Motor neuron (in vitro differentiated cells): ENCODE data around the gene EPOP. TPM values are rescaled to one million over a fixed set of nuclear protein-coding genes. Genes with fewer than 3 reads are reported as not detected.

Experiments
- ATAC-seq, 8 experiments: fragments of 200-7000 bp; cut with Tn5 transposase; replicated peaks in 6 of 8; 2 replicates each; pipeline ENCODE4 v1.8.0; 2021; ENCODE audit warnings: mild to moderate bottlenecking in 8 of 8, moderate library complexity in 8 of 8
- H3K27ac ChIP-seq, 2 donors: fragments of 250-450 bp; sonication (Bioruptor Pico); 2 replicates each; pipeline ENCODE4 v1.9.0; 2021; ENCODE audit warnings: antibody characterized with exemption in 2 of 2, mild to moderate bottlenecking in 2 of 2, moderate library complexity in 1 of 2
- H3K4me1 ChIP-seq, 2 donors: fragments of 250-450 bp; sonication (Bioruptor Pico); replicated peaks in 1 of 2; 2 replicates each; pipeline ENCODE4 v1.6.1; 2021; ENCODE audit warnings: antibody characterized with exemption in 2 of 2, mild to moderate bottlenecking in 2 of 2, moderate library complexity in 1 of 2
- H3K4me3 ChIP-seq, 5 donors: fragments of 250-450 bp; sonication (Bioruptor Pico); 2 replicates each; pipeline ENCODE4 v1.9.0; 2021; ENCODE audit warnings: antibody characterized with exemption in 5 of 5, mild to moderate bottlenecking in 5 of 5, moderate library complexity in 4 of 5
- WGBS, 10 experiments: fragments of 450-650 bp; shearing (Covaris generic); methylation state at CpG; one replicate each; pipeline ENCODE4 v1.0.0; 2022; 5-methylcytosine and 5-hydroxymethylcytosine counted together
- in situ Hi-C, 9 experiments: fragments of 400-800 bp; cut with MboI; loops; one replicate each; pipeline ENCODE4 v1.15.0; 2021; ENCODE audit warnings: low sequenced_read_pairs in 9 of 9, low pct_unique_long_range_greater_than_20kb in 2 of 9; ENCODE audit not compliant: unreplicated experiment in 9 of 9
- total RNA-seq, 8 experiments: library from RNA; unstranded; fragments of 300-600 nt; gene quantifications; 2 replicates each; pipeline versions ENCODE4 v1.2.3 to v1.2.4, GENCODE V29; 2022

The EPOP gene
- total RNA-seq, 8 experiments from 2014 or later, result 0.60 to 8.8 (median 1.4) TPM

DNA sequence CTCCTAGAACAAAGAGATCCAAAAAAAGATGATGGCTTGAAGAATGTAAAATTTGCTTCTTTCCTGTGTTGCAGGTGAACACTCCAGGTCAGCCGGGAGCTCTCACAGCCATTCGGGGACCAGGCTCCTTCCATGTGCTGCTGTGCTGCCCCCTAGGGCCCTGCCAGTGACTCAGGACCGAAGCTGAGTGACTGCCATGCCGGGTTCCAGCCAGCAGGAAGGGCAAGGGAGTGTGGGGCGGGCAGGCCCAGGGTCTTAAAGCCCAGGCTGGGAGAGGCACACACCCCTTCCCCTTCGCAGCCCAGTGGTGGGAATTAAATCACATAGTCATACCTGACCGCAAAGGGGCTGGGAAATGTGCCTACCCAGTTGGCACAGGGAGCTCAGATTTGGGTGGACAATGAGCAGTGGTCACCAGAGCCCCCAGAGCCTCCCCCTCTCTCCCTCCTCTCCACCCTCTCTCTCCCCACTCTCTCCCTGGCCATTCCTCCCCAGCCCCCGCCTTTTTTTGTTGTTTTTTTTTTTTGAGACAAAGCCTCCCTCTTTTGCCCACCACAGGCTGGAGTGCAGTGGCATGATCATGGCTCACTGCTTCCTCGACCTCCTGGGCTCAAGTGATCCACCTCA lies 11.5 kb downstream of the EPOP start:
- Histone ChIP-seq H3K4me3 (no peak overlapping the region), H3K27ac (no peak overlapping the region), H3K4me1 (no peaks in the 10 kb centered on the region)
- ATAC-seq, result peak; percentile 65 to 97 (median 94)
- in situ Hi-C loops, result loop anchor here in 5 of 9 experiments (10.0 to 25.0 kb wide), 4 partner anchors 101 to 168 kb away; no protein-coding TSS in a partner anchor
- WGBS, 10 experiments, result 0 to 48% (median 4%) methylated on average over 1 to 6 of the region's 9 CpGs; no CpG with 5 or more reads in 2 of the 10 experiments

DNA sequence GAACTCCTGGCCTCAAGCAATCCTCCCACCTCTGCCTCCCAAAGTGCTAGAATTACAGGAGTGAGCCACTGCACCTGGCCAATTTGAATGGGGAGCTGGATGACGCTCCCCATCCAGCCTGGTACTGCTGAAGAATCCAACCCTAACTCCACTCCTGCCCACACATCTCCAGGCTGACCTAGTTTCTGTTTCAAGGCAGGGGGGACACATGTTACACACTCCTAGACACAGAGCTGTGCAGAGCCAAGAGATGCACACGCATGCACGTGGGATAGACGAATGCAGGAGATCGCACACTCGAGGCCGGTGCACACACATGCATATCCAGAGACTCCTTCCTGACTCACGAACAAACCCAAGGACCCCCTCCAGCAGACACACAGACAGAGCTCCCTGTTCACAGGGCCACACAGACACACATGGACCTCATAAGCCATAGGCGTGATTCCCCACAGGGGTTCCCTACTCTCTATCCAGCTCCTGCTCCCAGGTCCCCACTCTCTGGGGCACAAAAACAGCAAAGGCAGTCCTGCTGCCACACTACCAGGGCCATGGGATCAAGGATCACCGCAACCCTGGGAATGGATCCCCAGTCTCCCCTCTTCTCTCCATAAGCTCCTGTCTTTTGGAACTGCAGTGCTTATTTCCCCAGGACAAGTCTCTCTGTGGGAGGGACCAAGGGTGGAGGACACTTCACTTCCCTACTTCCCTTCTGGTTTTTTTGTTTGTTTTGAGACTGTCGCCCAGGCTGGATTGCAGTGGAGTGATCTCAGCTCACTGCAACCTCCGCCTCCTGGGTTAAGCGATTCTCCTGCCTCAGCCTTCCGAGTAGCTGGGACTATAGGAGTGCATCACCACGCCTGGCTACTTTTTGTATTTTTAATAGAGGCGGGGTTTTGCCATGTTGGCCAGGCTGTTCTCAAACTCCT lies 14.4 kb downstream of the EPOP start:
- ATAC-seq, result peak in 2 of 8 experiments; percentile 81 to 88
- 14 to 96% (median 83%) methylated on average over 1 to 9 of the region's 16 CpGs; no CpG with 5 or more reads in 3 of the 10 experiments for WGBS, 10 experiments
- Histone ChIP-seq H3K4me3 (no peak overlapping the region), H3K4me1 (peaks cover 6 to 12% of the 10 kb centered on the region in 2 donors), H3K27ac (no peak overlapping the region)
- in situ Hi-C loops, result loop anchor here in 5 of 9 experiments (10.0 to 25.0 kb wide), 4 partner anchors 98 to 166 kb away; no protein-coding TSS in a partner anchor

DNA sequence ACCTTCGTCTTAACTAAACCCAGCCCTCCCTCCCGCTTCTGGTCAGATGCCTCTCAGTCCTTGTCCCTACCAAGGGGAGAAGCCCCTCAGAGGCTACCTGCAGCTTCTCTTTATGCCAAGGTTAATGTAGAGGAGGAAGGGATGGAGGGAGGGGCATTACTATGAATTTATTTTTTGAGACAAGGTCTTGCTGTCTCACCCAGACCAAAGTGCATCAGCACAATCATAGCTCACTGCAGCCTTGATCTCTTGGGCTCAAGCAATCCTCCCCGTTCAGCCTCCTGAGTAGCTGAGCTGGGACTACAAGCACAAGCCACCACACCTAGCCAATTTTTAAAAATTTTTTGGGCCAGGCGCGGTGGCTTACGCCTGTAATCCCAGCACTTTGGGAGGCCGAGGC lies 15.3 kb downstream of the EPOP start:
- H3K4me3 ChIP-seq, result no peak overlapping the region
- in situ Hi-C loops, result loop anchor here in 4 of 9 experiments (25.0 kb wide), 3 partner anchors 97 to 147 kb away; no protein-coding TSS in a partner anchor
- H3K27ac ChIP-seq, result no peak overlapping the region
- 65 to 100% methylated on average over 2 of the region's 7 CpGs; no CpG with 5 or more reads in 8 of the 10 experiments for WGBS, 10 experiments
- H3K4me1 ChIP-seq, result peaks cover 15 to 18% of the 10 kb centered on the region in 2 donors
- ATAC-seq, result no peak

DNA sequence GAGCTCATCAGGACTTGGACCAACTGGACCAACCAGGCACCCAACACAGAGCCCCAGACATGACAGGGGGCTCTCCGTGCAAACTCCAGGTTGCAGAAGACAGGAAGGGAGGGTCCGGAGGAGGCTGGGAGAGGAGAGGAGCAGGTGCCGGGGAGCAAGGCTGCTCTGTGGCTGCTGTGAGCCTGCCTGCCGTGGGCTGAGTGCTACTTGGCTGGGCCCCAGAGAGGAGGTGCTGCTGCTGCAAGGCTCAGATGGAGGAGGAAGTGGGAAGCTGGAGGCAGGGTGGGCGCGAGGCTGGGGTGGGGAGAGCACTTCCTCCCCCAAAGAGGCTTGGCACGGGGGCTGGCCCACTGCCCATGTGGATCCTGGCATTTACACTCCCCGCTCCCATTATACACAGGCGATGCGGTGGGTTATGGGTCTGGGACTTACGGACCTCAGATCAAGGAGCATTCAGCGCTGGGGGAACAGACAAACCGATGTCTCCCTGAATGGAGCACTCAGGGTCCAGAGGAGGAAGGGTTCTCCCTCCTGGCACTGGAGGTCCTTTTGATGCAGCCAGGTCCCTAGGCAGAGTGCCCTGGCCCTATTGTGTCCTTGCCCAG lies 15.9 kb downstream of the EPOP start:
- H3K4me1 ChIP-seq, result peaks cover 19 to 21% of the 10 kb centered on the region in 2 donors
- peak in 1 of 8 experiments; percentile 7 for ATAC-seq
- 0 to 87% (median 57%) methylated on average over 1 to 4 of the region's 13 CpGs; no CpG with 5 or more reads in 6 of the 10 experiments for WGBS, 10 experiments
- no peak overlapping the region for H3K4me3 ChIP-seq
- H3K27ac ChIP-seq, result no peak overlapping the region
- in situ Hi-C loops, result loop anchor here in 4 of 9 experiments (25.0 kb wide), 3 partner anchors 97 to 147 kb away; no protein-coding TSS in a partner anchor

DNA sequence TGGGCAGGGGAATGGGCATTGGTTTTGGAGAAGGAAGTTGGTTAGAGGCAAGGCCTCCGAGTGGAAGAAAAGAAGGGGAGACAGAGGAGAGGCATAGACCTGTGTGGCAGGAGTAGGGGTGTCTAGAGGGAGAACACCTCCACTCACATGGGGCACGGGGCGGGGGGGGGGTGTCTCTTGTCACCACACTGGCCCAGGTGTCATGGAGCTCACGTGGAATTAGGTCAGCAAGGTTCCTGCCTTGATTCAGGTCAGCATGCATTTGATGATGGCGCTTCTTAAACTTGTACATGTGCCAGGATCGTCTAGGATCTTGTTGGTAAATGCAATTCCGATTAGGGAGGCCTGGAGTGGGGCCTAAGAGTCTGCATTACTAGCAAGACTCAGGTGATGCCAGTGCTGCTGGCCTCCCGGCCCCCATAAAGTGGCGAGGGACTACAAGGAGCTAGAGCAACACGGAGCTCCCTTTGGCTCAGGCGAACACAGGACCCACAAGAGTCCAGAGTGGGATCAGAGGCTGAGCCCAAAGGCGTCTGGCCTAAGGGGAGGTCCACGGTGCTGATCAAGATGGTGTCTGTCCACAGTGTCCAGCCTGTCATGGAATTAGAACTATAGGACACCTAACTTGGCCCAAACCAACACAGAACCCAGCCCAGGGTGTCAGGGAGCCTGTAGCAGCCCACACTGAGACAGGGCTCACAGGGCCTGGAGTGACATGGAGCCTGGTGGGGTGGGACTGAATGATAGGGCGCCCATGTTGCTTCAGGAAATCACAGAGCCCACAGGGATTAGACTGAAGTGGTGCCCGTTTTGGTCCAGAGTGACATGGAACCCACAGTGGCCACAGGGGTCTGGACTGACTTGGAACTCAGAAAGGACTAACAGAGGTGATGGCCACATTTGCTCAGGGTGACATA lies 16.7 kb downstream of the EPOP start:
- peak in 1 of 8 experiments; percentile 8 for ATAC-seq
- WGBS, 10 experiments, result 39 to 100% (median 83%) methylated on average over 1 to 8 of the region's 15 CpGs; no CpG with 5 or more reads in 4 of the 10 experiments
- in situ Hi-C loops, result loop anchor here in 4 of 9 experiments (25.0 kb wide), 3 partner anchors 96 to 146 kb away; no protein-coding TSS in a partner anchor
- peaks cover 21 to 23% of the 10 kb centered on the region in 2 donors for H3K4me1 ChIP-seq
- H3K4me3 ChIP-seq, result no peak overlapping the region
- no peak overlapping the region for H3K27ac ChIP-seq

DNA sequence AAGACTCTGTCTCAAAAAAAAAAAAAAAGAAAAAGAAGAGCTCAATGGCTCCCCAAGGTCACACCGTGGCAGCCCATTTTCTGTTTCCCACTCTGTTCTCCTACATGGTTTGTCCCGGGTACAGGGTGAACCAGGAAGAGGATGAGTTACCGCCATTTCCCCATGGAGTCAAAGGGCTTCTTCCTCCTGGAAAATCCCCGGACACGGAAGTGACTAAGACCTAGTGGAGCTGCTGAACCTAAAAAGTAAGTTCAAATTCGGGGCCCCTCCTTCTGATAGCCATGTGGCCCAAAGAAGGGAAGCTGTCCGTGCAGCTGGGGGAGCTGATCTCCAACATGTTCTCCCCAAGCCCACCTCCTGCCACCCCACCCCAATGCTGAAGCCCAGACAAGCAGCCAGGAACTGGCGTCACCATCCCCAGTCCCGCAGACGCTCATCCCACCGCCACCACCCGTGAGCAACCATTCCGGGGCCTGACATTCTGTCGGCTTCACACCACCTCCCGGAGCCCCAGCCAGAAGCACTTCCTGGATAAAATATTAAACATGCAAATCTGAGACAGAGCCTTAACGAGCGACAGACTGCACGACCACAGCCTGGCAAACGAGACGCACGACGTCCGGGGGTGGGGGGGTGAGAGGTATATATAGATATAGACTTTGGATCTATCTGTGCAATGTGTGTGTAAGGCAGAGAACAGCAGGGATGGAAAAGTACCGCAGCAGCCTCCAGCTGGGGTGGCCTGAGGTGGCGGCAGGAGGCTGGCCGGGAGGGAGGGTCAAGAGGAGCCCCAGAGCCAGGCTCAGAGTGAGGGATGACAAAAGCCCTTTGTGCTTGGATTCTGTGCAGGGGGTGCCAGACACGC lies 17.6 kb downstream of the EPOP start:
- Histone ChIP-seq H3K4me3 (no peak overlapping the region), H3K27ac (no peak overlapping the region), H3K4me1 (peaks cover 21 to 23% of the 10 kb centered on the region in 2 donors)
- in situ Hi-C loops, result loop anchor here in 4 of 9 experiments (25.0 kb wide), 3 partner anchors 95 to 145 kb away; no protein-coding TSS in a partner anchor
- WGBS, 10 experiments, result 0 to 88% (median 70%) methylated on average over 1 to 9 of the region's 27 CpGs; no CpG with 5 or more reads in 1 of the 10 experiments
- ATAC-seq, result peak in 4 of 8 experiments; percentile 30 to 43 (median 36)

DNA sequence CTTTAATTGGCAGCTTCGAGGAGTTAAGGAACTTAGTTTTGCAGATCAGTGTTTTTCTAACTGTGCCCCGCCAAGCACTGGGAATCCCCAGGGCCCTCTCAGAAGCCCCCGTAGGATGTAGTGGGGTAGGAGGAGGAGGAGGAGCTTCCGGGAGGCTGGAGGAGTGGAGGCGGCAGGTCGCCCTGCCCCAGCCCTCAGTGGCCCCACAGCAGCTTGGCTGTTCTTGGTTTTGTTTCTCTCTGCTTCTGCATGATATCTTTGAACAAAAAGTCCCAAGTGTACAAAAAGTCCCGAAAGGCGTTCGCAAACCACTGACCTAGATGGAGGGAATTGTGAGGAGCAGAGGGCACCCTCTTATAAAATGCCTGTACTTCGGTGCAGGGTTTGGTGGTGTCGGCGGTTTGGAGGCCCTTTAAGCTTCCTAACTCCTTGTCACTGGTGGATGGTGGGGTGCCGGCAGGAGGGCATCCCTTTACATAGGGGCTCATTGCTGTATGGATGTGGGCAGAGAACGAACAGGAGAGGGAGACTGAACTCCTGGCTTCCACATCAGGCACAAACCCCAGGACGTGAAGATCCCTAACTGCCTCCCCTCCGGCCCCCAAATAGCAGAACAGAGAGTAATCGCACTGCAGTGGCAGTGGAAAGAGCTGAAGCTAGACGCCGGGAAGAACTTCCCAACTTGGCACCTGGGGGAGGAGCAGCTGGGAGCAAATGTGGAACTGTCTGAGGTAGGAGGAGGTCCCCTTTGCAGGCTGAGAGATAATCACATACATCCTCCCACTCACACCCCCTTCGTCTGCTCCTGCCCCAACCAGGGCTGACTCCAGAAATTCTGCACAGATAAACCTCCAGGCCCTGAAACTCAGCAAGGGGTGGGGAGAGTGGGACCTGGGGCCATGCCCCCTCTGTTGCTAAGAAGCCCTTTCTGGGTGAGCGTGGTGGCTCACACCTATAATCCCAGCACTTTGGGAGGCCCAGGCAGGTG lies 20.1 kb downstream of the EPOP start:
- H3K4me1 ChIP-seq, result peaks cover 21 to 23% of the 10 kb centered on the region in 2 donors
- WGBS, 10 experiments, result 0 to 100% (median 57%) methylated on average over 1 to 9 of the region's 21 CpGs; no CpG with 5 or more reads in 3 of the 10 experiments
- H3K27ac ChIP-seq, result no peak overlapping the region
- ATAC-seq, result peak in 3 of 8 experiments; percentile 21 to 32 (median 24)
- in situ Hi-C loops, result loop anchor here in 4 of 9 experiments (25.0 kb wide), 3 partner anchors 92 to 142 kb away; no protein-coding TSS in a partner anchor
- H3K4me3 ChIP-seq, result no peak overlapping the region

DNA sequence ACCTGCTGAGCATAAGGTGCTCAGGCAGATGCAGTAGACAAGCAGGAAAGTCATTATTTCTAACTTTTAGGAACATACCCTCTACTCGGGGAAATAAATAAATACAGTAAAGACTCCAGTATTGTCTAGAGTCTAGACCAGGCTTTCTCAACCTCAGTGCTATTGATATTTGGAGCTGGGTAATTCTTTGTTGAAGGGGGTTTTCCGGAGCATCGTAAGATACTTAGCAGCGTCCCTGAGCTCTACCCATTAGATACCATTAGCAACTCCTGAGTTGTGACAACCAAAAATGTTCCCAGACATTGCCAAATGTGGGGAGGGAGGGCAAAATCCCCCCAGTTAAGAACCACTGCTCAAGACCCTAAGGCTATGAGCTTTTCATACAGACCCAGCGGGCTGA lies 21.1 kb downstream of the EPOP start:
- H3K27ac ChIP-seq, result no peak overlapping the region
- in situ Hi-C loops, result loop anchor here in 4 of 9 experiments (25.0 kb wide), 3 partner anchors 91 to 141 kb away; no protein-coding TSS in a partner anchor
- peaks cover 21 to 23% of the 10 kb centered on the region in 2 donors for H3K4me1 ChIP-seq
- no peak for ATAC-seq
- no peak overlapping the region for H3K4me3 ChIP-seq
- 42 to 100% (median 80%) methylated on average over 1 to 5 of the region's 5 CpGs; no CpG with 5 or more reads in 3 of the 10 experiments for WGBS, 10 experiments

DNA sequence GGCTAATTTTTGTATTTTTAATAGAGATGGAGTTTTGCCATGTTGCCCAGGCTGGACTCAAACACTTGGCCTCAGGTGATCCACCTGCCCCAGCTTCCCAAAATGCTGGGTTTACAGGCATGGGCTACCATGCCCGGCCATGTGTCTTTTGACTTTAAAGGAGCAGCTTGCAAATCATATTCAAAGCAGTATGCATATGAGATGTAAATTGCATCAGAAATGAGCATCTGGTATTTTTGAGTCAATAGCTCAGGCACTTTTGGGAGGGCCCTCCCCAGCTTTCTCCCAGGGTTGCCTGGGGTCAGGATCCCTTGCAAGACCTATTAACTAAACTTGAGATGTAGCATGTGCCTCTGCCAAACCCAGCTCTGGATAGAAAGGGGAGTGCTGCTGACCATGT lies 21.5 kb downstream of the EPOP start:
- ATAC-seq, result peak in 3 of 8 experiments; percentile 20 to 89 (median 42)
- no peak overlapping the region for H3K4me3 ChIP-seq
- WGBS, 10 experiments, result 83 to 86% (median 86%) methylated on average over 1 of the region's 1 CpG; no CpG with 5 or more reads in 7 of the 10 experiments
- no peak overlapping the region for H3K27ac ChIP-seq
- in situ Hi-C loops, result loop anchor here in 4 of 9 experiments (25.0 kb wide), 3 partner anchors 91 to 141 kb away; no protein-coding TSS in a partner anchor
- peaks cover 21 to 23% of the 10 kb centered on the region in 2 donors for H3K4me1 ChIP-seq
